Measurements from ENCODE around the gene PLEKHH2. TPM values are rescaled to one million over a fixed set of nuclear protein-coding genes. Genes with fewer than 3 reads are reported as not detected.
"Not testable (repeated sequence)": the region's sequence is repeated elsewhere in the genome, so short reads cannot be mapped to it uniquely, and the experiment has no call there.

PLEKHH2 gene
- polyA plus RNA-seq, 1 experiment: 2.2 TPM

DNA sequence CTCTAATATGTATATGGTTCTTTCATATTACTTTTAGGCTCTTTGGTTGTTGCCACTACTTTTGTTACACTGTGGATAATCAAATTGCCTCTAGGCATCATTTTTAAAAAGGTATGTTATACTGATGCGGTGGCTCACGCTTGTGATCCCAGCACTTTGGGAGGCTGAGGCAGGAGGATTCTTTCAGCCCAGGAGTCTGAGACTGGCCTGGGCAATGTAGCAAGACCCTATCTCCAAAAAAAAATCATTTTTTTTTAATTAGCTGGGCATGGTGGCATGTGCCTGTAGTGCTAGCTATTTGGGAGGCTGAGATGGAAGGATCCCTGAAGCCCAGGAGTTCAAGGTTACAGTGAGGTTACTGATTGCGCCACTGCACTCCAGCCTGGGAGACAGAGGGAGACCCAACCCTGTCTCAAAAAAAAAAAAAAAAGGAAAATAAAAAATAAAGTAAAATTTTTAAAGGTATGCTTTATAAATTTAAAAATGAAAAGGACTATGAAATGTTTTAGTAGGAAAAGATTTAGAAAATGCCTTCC, 88.7 kb downstream of the PLEKHH2 start:
- DNase-seq (ENCODE audit: low read depth): no peak
- ChIA-PET CTCF (no interaction called here), POLR2A (interaction anchor here (0.7 kb wide), 1 partner anchor 1715 kb away, joined by 3 read pairs; no protein-coding TSS in a partner anchor)
- no peak overlapping the region for H3K4me3 ChIP-seq (ENCODE audit: low read depth, low read length)
- TF ChIP-seq, protein P1, sequence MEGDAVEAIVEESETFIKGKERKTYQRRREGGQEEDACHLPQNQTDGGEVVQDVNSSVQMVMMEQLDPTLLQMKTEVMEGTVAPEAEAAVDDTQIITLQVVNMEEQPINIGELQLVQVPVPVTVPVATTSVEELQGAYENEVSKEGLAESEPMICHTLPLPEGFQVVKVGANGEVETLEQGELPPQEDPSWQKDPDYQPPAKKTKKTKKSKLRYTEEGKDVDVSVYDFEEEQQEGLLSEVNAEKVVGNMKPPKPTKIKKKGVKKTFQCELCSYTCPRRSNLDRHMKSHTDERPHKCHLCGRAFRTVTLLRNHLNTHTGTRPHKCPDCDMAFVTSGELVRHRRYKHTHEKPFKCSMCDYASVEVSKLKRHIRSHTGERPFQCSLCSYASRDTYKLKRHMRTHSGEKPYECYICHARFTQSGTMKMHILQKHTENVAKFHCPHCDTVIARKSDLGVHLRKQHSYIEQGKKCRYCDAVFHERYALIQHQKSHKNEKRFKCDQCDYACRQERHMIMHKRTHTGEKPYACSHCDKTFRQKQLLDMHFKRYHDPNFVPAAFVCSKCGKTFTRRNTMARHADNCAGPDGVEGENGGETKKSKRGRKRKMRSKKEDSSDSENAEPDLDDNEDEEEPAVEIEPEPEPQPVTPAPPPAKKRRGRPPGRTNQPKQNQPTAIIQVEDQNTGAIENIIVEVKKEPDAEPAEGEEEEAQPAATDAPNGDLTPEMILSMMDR (IDR thresholded peaks at IDR 0.05; ENCODE audit: insufficient read depth, low read depth, low read length): no peak
- H3K27me3 ChIP-seq (ENCODE audit: control insufficient read depth, insufficient read depth, low read length): 0 out of 2 replicates have a peak, but pooled peaks cover 1% of the 10 kb centered on the region
- no peaks in the 10 kb centered on the region for H3K36me3 ChIP-seq (ENCODE audit: control insufficient read depth, insufficient read depth, low read length)

DNA sequence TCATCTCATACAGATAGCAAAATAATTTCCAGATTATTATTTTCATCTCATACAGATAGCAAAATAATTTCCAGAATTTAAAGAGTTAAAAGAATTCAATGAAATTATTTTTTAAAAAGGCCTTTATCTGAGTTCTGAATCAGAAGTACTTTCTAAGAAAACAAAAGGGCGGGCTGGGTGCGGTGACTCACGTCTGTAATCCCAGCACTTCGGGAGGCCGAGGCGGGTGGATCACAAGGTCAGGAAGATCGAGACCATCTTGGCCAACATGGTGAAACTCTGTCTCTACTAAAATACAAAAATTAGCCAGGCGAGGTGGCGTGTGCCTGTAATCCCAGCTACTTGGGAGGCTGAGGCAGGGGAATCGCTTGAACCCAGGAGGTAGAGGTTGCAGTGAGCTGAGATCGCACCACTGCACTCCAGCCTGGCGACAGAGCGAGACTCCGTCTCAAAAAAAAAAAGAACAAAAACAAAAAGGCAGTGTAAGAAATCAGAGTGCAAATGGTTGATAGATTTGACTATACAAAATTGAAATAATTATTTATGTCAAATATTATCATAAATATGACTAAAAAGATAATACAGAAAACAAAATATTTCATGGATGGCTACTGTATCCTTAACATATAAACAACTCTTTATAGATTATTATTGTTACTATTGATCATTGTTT, 90.0 kb downstream of the PLEKHH2 start:
- H3K27me3 ChIP-seq (ENCODE audit: control insufficient read depth, insufficient read depth, low read length); H3K36me3 ChIP-seq (ENCODE audit: control insufficient read depth, insufficient read depth, low read length); CTCF ChIA-PET; H3K4me3 ChIP-seq (ENCODE audit: low read depth, low read length); POLR2A ChIA-PET; DNase-seq (ENCODE audit: low read depth): not testable (repeated sequence)

GRCh38 chr2:43727634-43728014, 90.6 kb downstream of the PLEKHH2 start:
- DNase-seq (ENCODE audit: low read depth): no peak
- TF ChIP-seq, protein P1 (IDR thresholded peaks at IDR 0.05; ENCODE audit: insufficient read depth, low read depth, low read length): no peak
- H3K4me3 ChIP-seq (ENCODE audit: low read depth, low read length): no peak overlapping the region
- 0 out of 2 replicates have a peak, but pooled peaks cover 1% of the 10 kb centered on the region for H3K27me3 ChIP-seq (ENCODE audit: control insufficient read depth, insufficient read depth, low read length)
- POLR2A ChIA-PET: no interaction called here
- CTCF ChIA-PET: interaction anchor here (0.6 kb wide), 1 partner anchor 29 kb away, joined by 3 read pairs; no protein-coding TSS in a partner anchor
- H3K36me3 ChIP-seq (ENCODE audit: control insufficient read depth, insufficient read depth, low read length): no peaks in the 10 kb centered on the region

DNA sequence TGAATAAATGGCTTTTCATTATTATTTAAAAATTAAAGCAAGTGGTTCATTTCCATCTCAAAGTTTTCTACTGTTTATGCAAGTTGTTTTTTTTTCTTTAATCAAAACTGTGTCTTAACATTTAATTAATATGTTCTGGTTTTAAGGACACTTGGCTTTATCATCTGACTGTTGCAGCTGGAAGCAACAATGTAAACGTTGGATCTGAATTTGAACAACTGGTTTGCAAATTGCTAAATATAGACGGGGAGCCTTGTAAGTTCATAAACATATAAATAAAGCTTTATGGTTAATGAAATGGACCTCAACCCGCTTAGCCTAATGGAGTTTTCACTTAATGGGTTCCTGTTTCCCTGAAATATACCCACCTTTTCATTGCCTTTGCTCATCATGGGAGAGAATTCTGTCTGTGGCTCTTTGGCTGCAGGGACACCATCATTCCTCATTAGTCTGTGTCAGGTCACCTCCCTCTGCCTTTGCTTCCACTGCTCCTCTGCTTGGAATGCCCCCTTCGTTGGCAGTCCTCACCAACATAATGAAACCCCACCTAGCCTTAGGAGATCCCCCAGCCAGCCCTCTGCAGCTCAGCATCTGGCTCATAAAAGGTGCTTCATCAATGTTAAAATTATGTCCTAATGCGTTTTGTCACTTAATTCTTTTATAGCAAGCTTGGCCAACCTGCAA, 92.6 kb downstream of the PLEKHH2 start:
- 0 out of 2 replicates have a peak, but pooled peaks cover 1% of the 10 kb centered on the region for H3K27me3 ChIP-seq (ENCODE audit: control insufficient read depth, insufficient read depth, low read length)
- no peak overlapping the region for H3K4me3 ChIP-seq (ENCODE audit: low read depth, low read length)
- TF ChIP-seq, protein P1 (IDR thresholded peaks at IDR 0.05; ENCODE audit: insufficient read depth, low read depth, low read length): no peak
- H3K36me3 ChIP-seq (ENCODE audit: control insufficient read depth, insufficient read depth, low read length): no peaks in the 10 kb centered on the region
- CTCF ChIA-PET: interaction anchor here (2.3 kb wide), 1 partner anchor 15 kb away, joined by 4 read pairs; no protein-coding TSS in a partner anchor
- DNase-seq (ENCODE audit: low read depth): no peak
- POLR2A ChIA-PET: no interaction called here

- no peak for DNase-seq (ENCODE audit: low read depth)
- CTCF ChIA-PET: interaction anchor here (0.7 to 2.3 kb wide), 2 partner anchors 9 to 17 kb away, joined by 3 to 4 read pairs; no protein-coding TSS in a partner anchor
- H3K4me3 ChIP-seq (ENCODE audit: low read depth, low read length): no peak overlapping the region
- TF ChIP-seq, protein P1 (IDR thresholded peaks at IDR 0.05; ENCODE audit: insufficient read depth, low read depth, low read length): no peak
- H3K36me3 ChIP-seq (ENCODE audit: control insufficient read depth, insufficient read depth, low read length): no peaks in the 10 kb centered on the region
- H3K27me3 ChIP-seq (ENCODE audit: control insufficient read depth, insufficient read depth, low read length): no peaks in the 10 kb centered on the region
- POLR2A ChIA-PET: no interaction called here
Observed at GRCh38 chr2:43731211-43731610, 94.2 kb downstream of the PLEKHH2 start.
